Nucleus accumbens (tissue), 56 donors: Measurements from ENCODE around the gene MC4R.

ENCODE experiments used
- DNase-seq, 56 donors: peaks; one replicate each; lab custom pipeline; 2025; lab: John Stamatoyannopoulos, UW

MC4R gene

GRCh38 chr18:60329131-60329530 is 43.4 kb downstream of the MC4R start:
- DNase-seq: no peak

DNA sequence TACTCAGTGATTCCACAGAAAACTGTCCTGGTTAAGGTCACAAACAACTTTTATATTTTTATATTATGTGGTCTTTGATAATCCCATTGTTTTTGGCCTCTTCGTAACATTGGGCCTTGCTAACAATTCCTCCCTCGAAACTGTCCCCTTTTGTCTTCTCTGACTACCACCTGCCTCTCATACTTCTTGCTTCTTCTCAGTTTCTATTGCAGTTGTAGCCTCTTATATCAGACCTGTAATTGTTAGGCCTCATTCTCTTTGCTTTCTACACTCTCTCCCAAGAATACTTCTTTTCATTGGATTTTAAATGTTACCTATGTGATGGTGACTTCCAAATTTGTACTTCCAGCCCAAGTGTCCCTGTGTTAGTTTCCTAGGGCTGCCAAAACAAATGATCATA is 44.7 kb downstream of the MC4R start:
- DNase-seq: no peak

- no peak for DNase-seq
Measured at GRCh38 chr18:60322591-60322990, 50.0 kb downstream of the MC4R start.
